HG03103 (cell line): Measurements from ENCODE around the gene L3MBTL1.
"Not testable (repeated sequence)": the region's sequence is repeated elsewhere in the genome, so short reads cannot be mapped to it uniquely, and the experiment has no call there.

ENCODE experiments used
- ATAC-seq: cut with Tn5 transposase; IDR thresholded peaks from one replicate; pipeline ENCODE4 v1.9.1; 2021; ENCODE audit warnings: low read depth; ENCODE audit not compliant: unreplicated experiment

The L3MBTL1 gene

GRCh38 chr20:43502021-43502420 lies 5.5 kb upstream of the L3MBTL1 start:
- not testable (repeated sequence) for ATAC-seq

DNA sequence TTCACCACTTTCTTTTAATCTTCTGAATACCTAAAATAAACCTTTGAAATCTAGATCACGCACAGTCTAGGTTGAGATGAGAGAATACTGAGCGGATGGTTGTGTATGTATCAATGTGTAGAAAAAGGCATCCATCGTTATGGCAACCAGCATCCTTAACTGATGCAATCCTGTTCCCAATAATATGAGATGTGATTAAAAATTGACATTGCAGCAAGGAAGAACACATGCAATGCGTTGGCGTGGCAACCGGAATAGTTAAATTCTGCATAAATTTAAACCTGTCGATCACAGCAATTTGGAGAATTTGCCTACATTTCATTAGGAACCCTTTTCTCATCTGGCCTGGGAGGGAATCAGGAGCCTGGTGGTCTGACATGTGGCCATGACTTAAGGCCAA lies 1.3 kb upstream of the L3MBTL1 start:
- ATAC-seq, result no peak

DNA sequence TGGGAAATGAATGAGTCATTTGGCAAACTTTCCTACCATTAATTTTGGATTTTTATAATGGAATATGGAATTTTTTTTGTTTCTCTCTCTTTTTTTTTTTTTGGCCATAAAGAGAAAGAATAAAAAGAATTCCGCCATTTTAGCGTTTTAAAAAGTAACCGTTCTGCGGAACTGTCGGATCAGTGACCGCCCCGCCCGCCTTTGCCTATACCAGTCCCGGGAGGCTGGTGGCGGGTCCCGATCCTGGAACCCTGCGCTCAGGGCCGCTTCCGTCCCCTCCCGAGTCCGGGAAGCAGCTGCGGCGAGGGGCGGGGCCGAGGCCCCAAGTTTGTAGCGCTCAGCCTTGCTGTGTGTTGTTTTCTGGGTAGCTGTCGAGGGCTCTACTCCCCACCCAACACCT lies 609 bp downstream of the L3MBTL1 start:
- ATAC-seq, result no peak

DNA sequence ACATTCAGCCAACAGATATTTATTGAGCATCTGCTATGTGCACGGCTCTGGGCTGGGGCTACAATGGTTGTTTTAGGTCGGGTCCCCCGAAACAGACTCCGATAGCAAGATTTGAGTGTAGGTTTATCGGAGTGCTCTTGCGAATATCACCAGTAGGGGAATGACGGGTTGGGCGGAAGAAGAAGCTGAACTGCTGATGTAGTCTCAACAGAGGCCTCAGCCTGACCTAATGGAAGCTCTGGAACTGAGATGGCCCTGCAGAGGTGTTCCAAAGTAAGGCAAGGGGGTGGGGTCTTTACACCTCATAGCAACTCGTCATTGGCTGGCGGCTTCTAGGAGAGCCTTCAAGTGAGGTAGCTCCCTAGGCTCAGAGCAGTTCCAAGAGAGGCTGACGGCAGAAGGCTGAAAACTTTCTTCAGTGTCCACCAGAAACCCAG lies 1.1 kb downstream of the L3MBTL1 start:
- no peak for ATAC-seq

DNA sequence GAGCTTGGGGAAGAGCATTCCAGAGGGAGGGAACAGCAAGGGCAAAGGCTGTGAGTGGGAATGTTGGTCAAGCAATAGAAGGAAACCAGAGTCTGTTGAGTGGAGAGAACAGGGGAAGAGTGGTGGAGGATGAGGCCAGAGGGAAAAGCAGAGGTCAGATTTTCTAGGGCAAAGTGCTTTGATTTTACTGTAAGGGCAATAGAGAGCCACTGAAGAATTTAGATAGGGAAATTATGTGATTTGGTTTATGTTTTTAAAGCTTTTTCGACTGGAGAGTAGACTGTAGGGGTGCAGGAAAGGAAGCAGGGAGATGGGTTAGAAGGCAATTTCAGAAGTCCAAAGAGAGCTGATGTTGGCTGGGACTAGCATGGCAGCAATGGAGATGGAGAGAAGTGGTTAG lies 4.4 kb downstream of the L3MBTL1 start:
- no peak for ATAC-seq

DNA sequence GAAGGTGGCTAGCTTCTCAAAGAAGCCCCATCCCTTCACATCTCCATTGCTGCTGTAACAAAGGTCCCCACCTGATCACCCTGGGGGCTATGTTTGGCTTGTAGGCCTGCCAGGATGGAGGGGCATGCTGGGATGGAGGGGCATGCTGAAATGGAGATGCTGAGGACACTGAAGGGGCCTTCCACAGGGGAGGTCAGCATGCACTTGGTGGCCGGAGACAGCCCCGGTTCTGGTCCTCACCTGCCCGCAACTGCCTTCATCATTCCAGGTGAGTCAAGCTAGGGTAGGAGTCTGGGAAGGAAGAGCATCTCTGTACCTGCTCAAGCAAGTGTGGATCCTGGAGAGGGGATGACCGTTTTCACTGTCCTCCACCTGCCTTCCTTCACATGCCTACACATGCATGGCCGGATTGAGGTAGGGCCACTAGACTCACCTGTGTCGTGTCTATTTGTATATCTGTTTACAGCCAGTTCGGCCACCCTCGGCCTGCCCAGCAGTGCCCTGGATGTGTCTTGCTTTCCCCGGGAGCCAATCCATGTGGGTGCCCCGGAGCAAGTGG lies 6.0 kb downstream of the L3MBTL1 start:
- peak; percentile 4 for ATAC-seq

DNA sequence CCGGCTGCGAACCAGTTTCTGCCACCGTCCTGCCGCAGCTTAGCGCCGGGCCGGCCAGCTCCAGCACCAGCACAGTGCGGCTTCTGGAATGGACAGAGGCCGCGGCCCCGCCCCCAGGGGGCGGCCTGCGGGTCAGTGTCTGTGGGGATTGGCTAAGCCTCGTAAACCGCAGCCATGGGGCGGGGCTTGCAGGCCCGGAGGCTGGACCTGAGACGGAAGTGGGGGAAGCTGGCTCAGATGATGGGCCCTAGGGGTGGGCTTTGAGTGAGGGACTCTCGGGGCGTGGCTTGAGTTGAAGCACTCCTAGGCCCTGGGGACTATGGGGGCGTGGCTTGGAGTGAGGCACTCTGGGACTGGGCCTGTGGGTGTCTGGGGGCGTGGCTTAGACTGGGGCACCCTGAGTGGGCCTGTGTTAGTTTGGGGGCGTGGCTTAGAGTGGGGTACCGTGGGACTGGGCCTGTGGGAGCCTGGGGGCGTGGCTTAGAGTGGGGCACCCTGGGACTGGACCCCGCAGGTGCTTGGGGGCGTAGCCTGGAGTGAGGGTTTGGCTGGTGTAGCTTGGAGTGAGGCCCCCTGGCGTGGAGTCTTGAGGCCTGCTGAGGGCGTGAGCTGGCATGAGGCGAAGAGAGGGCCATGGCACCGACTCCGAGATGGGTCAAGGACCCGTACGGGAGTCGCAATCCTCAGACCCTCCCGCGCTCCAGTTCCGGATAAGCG lies 6.6 kb downstream of the L3MBTL1 start:
- peak; percentile 80 for ATAC-seq

GRCh38 chr20:43514648-43514999 lies 7.1 kb downstream of the L3MBTL1 start:
- ATAC-seq, result peak; percentile 8

DNA sequence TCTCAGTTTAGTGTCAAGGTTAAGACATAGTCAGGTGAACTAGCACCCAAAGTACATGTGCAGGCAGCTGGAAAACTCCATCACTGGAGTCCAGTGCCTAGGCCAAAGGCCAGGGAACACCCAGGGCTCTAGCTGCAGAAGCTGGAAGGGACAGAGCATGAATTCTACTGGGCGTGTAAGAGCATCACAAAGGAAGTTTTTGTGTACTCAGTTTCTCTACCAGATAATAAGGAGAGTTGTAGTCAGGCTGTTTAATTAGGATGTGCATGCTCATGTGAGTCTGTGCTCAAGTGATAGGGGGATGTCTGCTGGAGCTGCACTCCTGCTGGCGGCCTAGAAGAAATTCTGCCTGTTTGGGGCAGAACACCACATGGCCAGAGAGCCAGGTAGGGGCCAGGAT lies 8.1 kb downstream of the L3MBTL1 start:
- no peak for ATAC-seq

- ATAC-seq, result no peak
Measured at GRCh38 chr20:43516251-43516824, 8.8 kb downstream of the L3MBTL1 start.

- no peak for ATAC-seq
Measured at GRCh38 chr20:43520074-43520630, 12.7 kb downstream of the L3MBTL1 start.

DNA sequence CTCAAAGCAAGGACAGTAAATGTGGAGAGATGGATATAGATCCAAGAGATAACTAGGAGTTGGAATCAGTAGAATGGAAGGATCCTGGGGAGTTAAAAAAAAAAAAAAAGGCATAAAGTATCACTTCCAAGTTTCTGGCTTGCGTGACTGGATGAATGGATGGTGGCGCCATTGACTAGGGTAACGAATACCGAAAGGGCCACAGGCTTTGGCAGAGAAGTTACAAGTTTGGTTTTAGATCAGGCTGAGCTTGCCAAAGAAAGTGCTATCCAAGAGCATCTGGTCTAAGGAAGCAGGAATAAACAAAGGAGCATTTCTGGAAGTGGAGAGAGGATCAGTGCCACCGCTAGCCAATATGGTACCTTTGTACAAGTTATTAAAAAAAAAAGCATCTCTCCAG lies 17.5 kb downstream of the L3MBTL1 start:
- ATAC-seq, result no peak

- ATAC-seq, result no peak
Measured at GRCh38 chr20:43528258-43528875, 20.9 kb downstream of the L3MBTL1 start.

GRCh38 chr20:43529051-43529450 lies 21.6 kb downstream of the L3MBTL1 start:
- no peak for ATAC-seq

- ATAC-seq, result no peak
Measured at GRCh38 chr20:43529457-43530153, 22.1 kb downstream of the L3MBTL1 start.

GRCh38 chr20:43530321-43531090 lies 23.0 kb downstream of the L3MBTL1 start:
- ATAC-seq, result no peak

- no peak for ATAC-seq
Measured at GRCh38 chr20:43531091-43531443, 23.6 kb downstream of the L3MBTL1 start.

DNA sequence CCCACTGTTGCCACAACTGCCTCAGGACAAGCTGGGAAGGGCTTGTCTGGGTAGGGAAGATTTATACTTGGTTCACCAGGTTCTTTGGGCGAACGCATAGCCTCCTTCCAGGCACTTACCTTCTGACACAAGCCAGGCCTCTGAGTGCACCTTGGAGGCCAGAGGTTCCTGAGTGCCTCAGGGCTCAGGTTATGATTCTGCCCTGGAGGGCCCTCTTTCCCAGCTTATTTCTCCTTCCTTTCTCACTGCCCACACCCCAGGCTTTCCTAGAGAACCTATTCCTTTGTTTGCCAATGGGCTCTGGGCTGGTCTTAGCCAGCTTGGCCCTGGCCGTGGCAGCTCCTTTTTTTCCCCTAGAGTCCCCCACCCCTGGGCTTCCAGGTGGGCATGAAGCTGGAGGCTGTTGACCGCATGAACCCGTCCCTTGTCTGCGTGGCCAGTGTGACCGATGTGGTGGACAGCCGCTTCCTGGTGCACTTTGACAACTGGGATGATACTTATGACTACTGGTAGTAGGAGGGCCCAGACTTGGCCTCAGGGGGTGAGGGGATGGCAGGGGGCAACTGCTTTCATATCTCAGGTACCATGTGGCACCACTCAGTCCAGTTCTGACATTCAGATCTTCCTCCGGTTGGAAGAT lies 25.0 kb downstream of the L3MBTL1 start:
- no peak for ATAC-seq

DNA sequence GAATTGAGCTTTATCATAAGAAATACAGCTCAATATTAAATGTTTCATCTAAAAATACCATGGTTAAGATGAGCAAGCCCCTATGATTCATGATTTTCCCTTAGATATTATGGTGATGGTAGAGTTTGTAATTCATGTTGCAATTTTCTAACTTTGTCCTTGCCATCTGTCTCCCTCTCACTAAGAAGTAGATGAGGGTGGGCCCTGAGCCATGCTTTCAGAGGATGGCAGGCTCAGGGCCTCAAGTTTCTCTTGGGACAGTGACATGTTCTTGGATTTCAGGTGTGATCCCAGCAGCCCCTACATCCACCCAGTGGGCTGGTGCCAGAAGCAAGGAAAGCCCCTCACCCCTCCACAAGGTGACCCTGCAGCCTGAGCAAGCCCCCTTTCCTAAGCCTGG lies 25.6 kb downstream of the L3MBTL1 start:
- no peak for ATAC-seq

DNA sequence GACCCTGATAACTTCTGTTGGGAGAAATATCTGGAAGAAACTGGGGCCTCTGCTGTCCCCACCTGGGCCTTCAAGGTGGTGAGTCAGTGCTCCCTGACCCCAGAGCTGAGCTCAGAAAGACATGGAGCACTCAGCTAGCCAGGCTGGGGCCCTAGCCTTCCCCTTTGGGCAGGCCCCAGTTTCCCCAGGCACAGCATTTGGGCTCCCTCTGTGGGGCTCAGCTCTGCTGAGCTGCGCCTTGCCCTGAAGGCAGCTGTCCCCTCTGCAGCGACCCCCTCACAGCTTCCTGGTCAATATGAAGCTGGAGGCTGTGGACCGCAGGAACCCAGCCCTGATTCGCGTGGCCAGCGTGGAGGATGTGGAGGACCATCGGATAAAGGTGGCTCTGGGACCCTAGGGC lies 26.5 kb downstream of the L3MBTL1 start:
- no peak for ATAC-seq
